SJCRH30 (cell line): ENCODE results near the gene ATP2B3. TPM values are rescaled to one million over a fixed set of nuclear protein-coding genes. Genes with fewer than 3 reads are reported as not detected.

ENCODE experiments used
- DNase-seq, 2 experiments: peaks; one replicate each; pipeline ENCODE4 v3.0.0-alpha.2; 2015 to 2020
- H3K27ac ChIP-seq: fragments of 250-450 bp; sonication (Bioruptor Pico); 2 replicates; pipeline ENCODE4 v1.5.1; 2020; ENCODE audit warnings: mild to moderate bottlenecking, moderate library complexity
- H3K27me3 ChIP-seq: fragments of 250-450 bp; sonication (Bioruptor Pico); 2 replicates; pipeline ENCODE4 v1.5.1; 2020; ENCODE audit warnings: mild to moderate bottlenecking, moderate library complexity
- H3K36me3 ChIP-seq: fragments of 250-450 bp; sonication (Bioruptor Pico); 2 replicates; pipeline ENCODE4 v1.5.1; 2020; ENCODE audit warnings: mild to moderate bottlenecking, moderate library complexity
- H3K4me1 ChIP-seq: fragments of 250-450 bp; sonication (Bioruptor Pico); 2 replicates; pipeline ENCODE4 v1.5.1; 2020; ENCODE audit warnings: mild to moderate bottlenecking, moderate library complexity
- H3K4me3 ChIP-seq: fragments of 250-450 bp; sonication (Bioruptor Pico); 2 replicates; pipeline ENCODE4 v1.5.1; 2020; ENCODE audit warnings: mild to moderate bottlenecking, moderate library complexity
- H3K9me3 ChIP-seq: fragments of 250-450 bp; sonication (Bioruptor Pico); replicated peaks from 2 replicates; pipeline ENCODE4 v1.5.1; 2020; ENCODE audit warnings: mild to moderate bottlenecking, moderate library complexity
- total RNA-seq: library from RNA; depleted of rRNA; stranded (reverse); fragments of >200 nt; shearing (Covaris generic); gene quantifications from 2 replicates; pipeline ENCODE4 v1.2.3, GENCODE V29; 2014

ATP2B3 gene
- total RNA-seq, 1 experiment from 2014 or later: 0.06 TPM

GRCh38 chrX:153481043-153481442 is 36.4 kb upstream of the ATP2B3 start:
- no peaks in the 10 kb centered on the region for H3K27me3 ChIP-seq
- no peak for DNase-seq
- no peaks in the 10 kb centered on the region for H3K9me3 ChIP-seq
- H3K27ac ChIP-seq: no peak overlapping the region
- H3K4me3 ChIP-seq: no peak overlapping the region
- H3K4me1 ChIP-seq: peaks cover 5% of the 10 kb centered on the region; the same call in 1 of the 2 replicates
- H3K36me3 ChIP-seq: no peaks in the 10 kb centered on the region

DNA sequence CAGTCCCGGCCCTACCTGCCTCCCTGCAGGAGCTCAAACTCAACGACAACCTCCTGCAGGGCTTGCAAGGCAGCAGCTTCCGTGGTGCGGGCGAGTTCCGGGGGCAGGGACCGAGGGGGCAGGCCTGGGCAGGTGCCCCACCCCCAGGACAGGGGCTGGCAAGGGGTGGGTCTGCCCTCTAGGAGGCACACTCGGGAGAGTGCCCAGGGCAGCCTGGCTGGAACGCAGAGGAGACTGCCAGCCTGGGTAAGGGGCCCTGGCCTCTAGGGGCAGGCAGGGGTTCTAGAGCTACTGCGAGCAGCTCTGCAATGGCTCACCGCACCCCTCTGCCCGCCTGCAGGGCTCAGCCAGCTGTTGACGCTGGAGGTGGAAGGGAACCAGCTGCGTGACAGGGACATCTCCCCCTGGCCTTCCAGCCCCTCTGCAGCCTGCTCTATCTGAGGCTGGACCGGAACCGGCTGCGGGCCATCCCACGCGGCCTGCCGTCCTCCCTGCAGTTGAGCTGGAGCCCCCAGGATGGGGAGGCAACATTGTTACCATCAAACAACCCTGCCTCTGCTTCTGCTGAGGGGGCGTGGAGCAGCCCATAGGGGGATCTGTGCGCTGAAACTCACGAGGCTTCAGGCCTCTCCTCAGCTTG is 34.9 kb upstream of the ATP2B3 start:
- Histone ChIP-seq H3K27ac (no peak overlapping the region), H3K36me3 (no peaks in the 10 kb centered on the region), H3K4me3 (no peak overlapping the region), H3K4me1 (peaks cover 7% of the 10 kb centered on the region; the same call in 1 of the 2 replicates), H3K27me3 (no peaks in the 10 kb centered on the region), H3K9me3 (no peaks in the 10 kb centered on the region)
- no peak for DNase-seq

DNA sequence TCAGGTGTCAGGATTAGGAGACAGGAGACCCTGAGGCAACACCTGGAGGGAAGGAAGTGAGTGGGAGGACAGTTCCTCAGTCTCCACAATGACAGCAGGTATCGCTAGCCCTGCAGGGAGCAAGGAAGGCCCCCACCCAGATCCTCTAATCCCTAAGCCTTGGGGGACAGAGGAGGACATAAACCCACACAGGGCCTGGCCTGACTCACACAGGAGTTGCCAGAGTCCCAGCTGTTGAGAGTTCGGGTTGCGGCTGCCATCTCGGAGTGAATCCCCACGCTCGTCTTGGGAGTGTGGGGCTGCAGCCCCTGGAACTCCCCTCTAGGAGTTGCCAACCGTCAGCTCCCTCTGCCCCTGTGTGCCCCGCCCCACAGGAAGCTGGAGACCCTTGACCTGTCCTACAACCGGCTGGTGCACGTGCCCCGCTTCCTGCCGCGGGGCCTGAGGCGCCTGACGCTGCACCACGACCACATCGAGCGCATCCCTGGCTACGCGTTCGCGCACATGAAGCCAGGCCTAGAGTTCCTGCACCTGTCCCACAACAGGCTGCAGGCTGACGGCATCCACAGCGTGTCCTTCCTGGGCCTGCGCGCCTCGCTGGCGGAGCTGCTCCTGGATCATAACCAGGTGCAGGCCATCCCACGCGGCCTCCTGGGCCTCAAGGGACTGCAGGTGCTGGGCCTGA is 31.9 kb upstream of the ATP2B3 start:
- Histone ChIP-seq H3K4me3 (no peak overlapping the region; the same call in 1 of the 2 replicates), H3K4me1 (peaks cover 28% of the 10 kb centered on the region), H3K9me3 (no peaks in the 10 kb centered on the region), H3K36me3 (no peaks in the 10 kb centered on the region), H3K27ac (no peak overlapping the region; the same call in 1 of the 2 replicates), H3K27me3 (no peaks in the 10 kb centered on the region)
- peak; percentile 31 to 59 for DNase-seq

DNA sequence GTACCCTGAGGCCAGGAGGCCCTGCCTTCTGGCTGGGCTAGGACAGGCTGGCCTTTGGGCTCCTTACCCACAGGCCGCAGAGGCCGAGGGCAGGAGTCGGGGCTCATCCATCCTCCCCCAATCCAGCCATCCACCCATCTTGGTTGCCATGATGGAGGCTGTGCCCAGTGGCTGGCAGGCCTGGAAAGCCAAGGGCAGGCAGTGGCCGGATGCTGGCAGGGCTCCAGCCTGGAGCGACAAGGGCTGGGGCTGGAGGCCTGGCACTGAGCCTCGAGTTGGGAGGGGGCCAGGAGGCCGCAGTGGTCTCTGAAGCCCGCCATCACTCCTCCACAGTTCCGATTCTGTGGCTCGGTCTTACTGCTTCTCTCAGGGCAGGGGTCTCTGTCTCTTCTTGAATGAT is 31.3 kb upstream of the ATP2B3 start:
- Histone ChIP-seq H3K36me3 (no peaks in the 10 kb centered on the region), H3K27me3 (no peaks in the 10 kb centered on the region), H3K4me1 (peaks cover 34% of the 10 kb centered on the region), H3K4me3 (no peak overlapping the region), H3K9me3 (no peaks in the 10 kb centered on the region), H3K27ac (no peak overlapping the region)
- DNase-seq: no peak

DNA sequence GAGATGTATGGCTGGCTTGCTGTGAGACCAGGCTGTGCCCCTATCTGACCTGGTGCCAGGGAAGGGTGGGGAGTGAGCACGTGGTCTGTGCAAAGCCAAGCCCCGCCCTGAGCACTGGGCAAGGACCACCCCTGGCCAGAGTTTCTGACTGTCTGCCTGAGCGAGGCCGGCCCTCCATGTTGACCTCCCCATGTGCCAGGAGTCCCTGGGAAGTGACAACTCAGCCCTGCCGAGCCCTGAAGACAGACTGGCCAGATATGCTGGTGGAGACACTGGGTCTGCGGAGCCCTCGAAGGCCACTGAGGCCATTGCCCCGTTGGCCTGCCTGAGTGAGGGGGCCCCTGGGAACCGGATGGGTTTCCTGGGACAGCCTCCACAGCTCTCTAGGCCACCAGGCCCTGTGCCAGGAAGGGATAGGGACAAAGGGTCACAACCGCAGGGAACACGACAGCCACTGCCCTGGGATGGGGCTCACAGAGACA is 29.8 kb upstream of the ATP2B3 start:
- no peak for DNase-seq
- peaks cover 47% of the 10 kb centered on the region for H3K4me1 ChIP-seq
- no peaks in the 10 kb centered on the region for H3K9me3 ChIP-seq
- H3K27ac ChIP-seq: no peak overlapping the region
- no peaks in the 10 kb centered on the region for H3K36me3 ChIP-seq
- no peaks in the 10 kb centered on the region for H3K27me3 ChIP-seq
- no peak overlapping the region for H3K4me3 ChIP-seq

DNA sequence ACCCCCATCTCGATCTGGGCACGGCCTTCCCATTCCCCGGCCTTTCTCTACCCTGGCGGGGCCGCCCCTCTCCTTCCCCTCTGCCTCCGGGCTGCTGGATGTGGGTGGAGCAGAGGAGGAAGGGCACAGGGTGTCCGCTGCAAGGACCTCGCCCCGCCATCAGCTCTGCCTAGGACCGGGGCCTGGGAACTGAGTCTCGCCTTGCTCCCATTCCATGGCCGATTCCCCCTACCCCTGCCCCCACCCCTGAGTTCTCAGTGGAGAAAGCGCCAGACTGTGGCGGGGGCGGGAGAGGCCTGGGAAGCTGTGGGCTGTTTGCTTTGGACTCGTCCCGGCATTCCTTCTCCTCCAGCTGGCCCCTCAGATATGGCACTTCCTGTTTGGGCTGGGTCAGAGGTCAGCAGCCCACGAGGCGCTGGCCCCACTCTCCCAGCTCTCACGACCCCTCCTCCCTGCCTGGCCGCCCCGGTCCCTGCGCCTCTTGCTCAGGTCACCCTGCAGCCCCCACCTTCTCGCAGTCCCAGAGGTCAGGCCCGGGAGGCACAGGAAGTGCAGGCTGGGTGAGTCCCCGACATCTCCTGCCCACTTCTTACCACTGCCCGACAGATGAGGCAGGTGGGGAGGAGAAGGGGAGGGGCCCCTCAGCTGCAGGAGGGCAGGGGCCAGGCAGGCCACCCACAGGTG is 29.1 kb upstream of the ATP2B3 start:
- Histone ChIP-seq H3K36me3 (no peaks in the 10 kb centered on the region), H3K27me3 (no peaks in the 10 kb centered on the region), H3K9me3 (no peaks in the 10 kb centered on the region), H3K4me3 (no peak overlapping the region; the same call in 1 of the 2 replicates), H3K4me1 (peaks cover 49% of the 10 kb centered on the region), H3K27ac (peak overlapping the region; percentile 31)
- peak; percentile 17 to 27 for DNase-seq

DNA sequence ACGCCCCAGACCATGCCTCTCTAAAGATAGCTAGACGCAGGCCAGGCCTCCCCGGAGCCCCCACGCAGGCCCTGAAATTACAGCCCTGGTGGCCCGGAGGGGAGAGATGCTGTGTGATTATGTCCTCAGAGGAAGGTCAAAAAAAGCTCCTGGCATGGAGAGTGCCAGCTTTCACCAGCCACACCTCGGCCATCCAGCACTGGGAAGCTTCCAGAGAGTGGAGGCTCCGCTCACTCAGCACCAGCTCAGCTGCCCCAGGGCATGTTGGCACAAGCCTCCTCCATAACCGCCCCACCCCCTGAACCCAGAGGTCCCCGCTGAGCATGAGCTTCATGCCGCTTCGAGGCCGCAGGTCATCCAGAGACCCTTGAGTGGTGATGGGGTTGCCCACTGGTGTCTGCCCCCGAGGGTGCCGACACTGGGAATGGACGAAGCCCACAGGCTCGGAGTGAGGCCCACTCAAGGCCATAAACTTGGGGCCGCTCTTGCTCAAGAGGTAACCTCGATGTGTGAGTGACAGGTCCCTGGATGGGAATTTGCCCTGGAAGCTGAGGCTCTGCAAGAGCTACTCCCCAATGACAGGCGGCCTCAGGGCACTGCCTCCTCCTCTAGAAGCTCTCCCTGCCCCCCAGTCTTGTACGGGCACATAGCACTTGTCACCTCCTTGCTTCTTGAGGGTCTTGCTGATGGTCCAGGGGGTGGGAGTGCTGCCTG is 27.1 kb upstream of the ATP2B3 start:
- Histone ChIP-seq H3K4me1 (peaks cover 49% of the 10 kb centered on the region), H3K27me3 (no peaks in the 10 kb centered on the region), H3K36me3 (no peaks in the 10 kb centered on the region), H3K9me3 (no peaks in the 10 kb centered on the region), H3K4me3 (no peak overlapping the region), H3K27ac (peak overlapping the region; percentile 67)
- no peak for DNase-seq

GRCh38 chrX:153491351-153491914 is 26.0 kb upstream of the ATP2B3 start:
- 0 out of 2 replicates have a peak overlapping the region, but pooled peaks have one; percentile 0 for H3K4me3 ChIP-seq
- no peaks in the 10 kb centered on the region for H3K9me3 ChIP-seq
- no peaks in the 10 kb centered on the region for H3K27me3 ChIP-seq
- H3K36me3 ChIP-seq: no peaks in the 10 kb centered on the region
- H3K4me1 ChIP-seq: peaks cover 41% of the 10 kb centered on the region
- DNase-seq: peak; percentile 80 to 89
- H3K27ac ChIP-seq: peak overlapping the region; percentile 67

DNA sequence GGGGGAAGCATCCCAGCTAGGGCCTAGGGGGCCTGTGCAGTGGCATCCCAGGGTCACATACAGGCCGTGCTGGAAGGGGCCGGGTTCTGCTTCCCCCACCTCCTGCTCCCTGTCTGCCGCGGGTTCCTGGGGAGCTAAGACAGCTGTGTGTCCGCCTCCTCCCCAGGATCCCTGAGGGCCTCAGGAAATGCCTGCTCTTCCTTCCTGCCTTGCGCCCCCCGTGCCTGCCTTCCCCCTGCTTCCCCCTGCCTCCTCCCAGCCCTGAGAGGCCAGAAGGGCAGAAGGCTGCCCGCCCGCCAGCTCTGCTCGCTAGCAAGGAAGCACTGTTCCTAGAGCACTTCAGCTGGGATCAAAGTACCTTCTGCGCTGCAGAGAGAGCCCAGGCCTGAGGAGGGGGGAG is 25.5 kb upstream of the ATP2B3 start:
- no peaks in the 10 kb centered on the region for H3K27me3 ChIP-seq
- H3K36me3 ChIP-seq: no peaks in the 10 kb centered on the region
- no peaks in the 10 kb centered on the region for H3K9me3 ChIP-seq
- H3K4me1 ChIP-seq: peaks cover 41% of the 10 kb centered on the region
- peak; percentile 61 to 70 for DNase-seq
- H3K27ac ChIP-seq: peak overlapping the region; percentile 67
- H3K4me3 ChIP-seq: peak overlapping the region; percentile 0; the same call in 1 of the 2 replicates

DNA sequence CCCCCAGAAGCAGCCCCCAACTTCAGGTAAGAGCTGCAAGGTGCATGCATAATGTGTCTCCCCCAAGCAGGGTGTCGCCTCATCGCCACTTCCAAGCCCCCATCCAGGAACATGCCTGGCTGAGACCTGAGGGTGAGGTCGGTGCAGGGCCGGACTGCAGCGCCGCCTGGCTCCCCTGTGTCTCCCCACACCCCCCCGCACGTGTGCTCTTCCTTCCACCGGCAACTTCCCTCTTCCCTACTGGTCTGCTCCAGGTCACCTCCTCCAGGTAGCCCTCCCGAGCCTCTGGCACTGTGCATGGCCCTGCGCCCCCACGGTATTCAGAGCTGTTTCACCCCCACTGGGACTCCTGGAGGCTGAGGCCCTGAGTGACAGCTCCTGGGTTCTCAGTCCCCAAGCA is 24.9 kb upstream of the ATP2B3 start:
- DNase-seq: no peak
- H3K27ac ChIP-seq: no peak overlapping the region; the same call in 1 of the 2 replicates

DNA sequence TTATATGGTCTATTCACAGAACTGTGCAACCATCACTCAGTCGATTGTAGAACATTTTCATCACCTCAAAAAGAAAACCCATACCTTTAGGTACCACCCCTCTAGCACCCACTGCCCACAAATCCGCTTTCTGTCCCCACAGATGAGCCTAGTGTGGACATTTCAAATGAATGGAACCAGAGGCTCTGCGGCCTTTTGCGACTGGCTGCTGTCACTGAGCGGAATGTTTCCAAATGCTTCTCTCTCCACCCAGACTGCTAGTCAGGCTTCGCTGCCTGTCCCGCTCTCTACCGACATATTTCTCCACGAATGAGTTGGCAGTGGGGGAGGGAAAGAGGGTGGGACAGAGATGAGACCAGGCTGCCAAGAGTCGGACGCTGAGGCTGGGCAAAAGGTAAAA is 24.4 kb upstream of the ATP2B3 start:
- Histone ChIP-seq H3K4me3 (no peak overlapping the region), H3K9me3 (no peaks in the 10 kb centered on the region), H3K36me3 (no peaks in the 10 kb centered on the region), H3K27ac (no peak overlapping the region), H3K4me1 (peaks cover 36% of the 10 kb centered on the region), H3K27me3 (no peaks in the 10 kb centered on the region)
- DNase-seq: no peak

More for the DNA sequence above, 24.9 kb upstream of the ATP2B3 start:
- H3K4me3 ChIP-seq: no peak overlapping the region
- H3K9me3 ChIP-seq: no peaks in the 10 kb centered on the region
- H3K36me3 ChIP-seq: no peaks in the 10 kb centered on the region
- H3K27me3 ChIP-seq: no peaks in the 10 kb centered on the region
- peaks cover 41% of the 10 kb centered on the region for H3K4me1 ChIP-seq

GRCh38 chrX:153494061-153494460 is 23.4 kb upstream of the ATP2B3 start:
- DNase-seq: no peak
- H3K36me3 ChIP-seq: no peaks in the 10 kb centered on the region
- H3K4me3 ChIP-seq: no peak overlapping the region
- no peaks in the 10 kb centered on the region for H3K9me3 ChIP-seq
- peaks cover 29% of the 10 kb centered on the region for H3K4me1 ChIP-seq
- no peak overlapping the region for H3K27ac ChIP-seq
- no peaks in the 10 kb centered on the region for H3K27me3 ChIP-seq

DNA sequence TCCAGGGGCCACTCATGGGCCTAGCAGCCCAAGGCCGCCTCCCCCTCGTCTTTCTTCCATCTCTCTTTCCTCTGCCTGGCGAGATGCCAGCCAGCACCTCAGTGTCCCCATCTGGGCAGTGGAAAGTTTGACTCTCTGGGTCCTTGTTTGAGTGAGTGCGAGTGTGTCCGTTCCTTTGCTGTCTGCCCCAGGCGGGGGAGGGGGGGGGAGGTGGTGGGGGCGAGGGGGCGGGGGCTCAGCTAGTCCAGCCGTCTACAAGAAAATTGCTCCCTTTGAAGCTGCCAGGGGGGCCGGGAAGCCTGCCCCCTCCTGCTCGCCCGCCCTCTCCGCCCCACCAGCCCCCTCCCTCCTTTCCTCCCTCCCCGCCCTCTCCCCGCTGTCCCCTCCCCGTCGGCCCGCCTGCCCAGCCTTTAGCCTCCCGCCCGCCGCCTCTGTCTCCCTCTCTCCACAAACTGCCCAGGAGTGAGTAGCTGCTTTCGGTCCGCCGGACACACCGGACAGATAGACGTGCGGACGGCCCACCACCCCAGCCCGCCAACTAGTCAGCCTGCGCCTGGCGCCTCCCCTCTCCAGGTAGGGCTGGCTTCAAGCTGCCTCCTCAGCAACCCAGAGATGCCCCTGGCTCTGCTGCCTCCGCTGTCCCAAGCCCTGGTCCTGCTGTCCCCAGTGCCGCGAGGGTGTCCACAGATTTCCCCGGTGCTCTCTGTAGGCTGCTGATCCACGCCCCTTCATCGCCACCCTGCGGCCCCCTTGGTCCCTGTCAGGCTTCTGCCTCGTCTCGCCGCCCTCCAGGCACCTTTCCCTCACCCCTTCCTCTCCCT is 22.7 kb upstream of the ATP2B3 start, which contains the start of gene BGN:
TSS of gene BGN (plus strand) at position 440 of the 821 bp plus-strand sequence. CDS start 9,652 bp downstream, outside the sequence.
- Histone ChIP-seq H3K27ac (no peak within 1 kb of the TSS), H3K9me3 (no peaks in the 10 kb centered on the region), H3K36me3 (no peaks in the 10 kb centered on the region), H3K4me3 (no peak within 1 kb of the TSS), H3K4me1 (peaks cover 26% of the 10 kb centered on the region), H3K27me3 (no peaks in the 10 kb centered on the region)
- peak; percentile 13 to 37 for DNase-seq
